Activated CD8-positive, alpha-beta T cell treated with anti-CD3 and anti-CD28 coated beads for 36 hours (primary cell): ENCODE measurements around the gene SRSF7. TPM values are rescaled to one million over a fixed set of nuclear protein-coding genes. Genes with fewer than 3 reads are reported as not detected.

ENCODE experiments used
- ATAC-seq: fragments of 200-7000 bp; cut with Tn5 transposase; one replicate; pipeline ENCODE4 v1.10.0; 2021; ENCODE audit warnings: mild to moderate bottlenecking, moderate library complexity
- CTCF ChIA-PET: fragments of 350-600 bp; sonication (Branson Sonifier 250); formaldehyde crosslinking; loops from one replicate; lab custom pipeline; 2021; ENCODE audit warnings: antibody characterized with exemption; lab: Charles Lee
- POLR2A ChIA-PET: fragments of 350-600 bp; sonication (Branson Sonifier 250); formaldehyde crosslinking; loops from one replicate; lab custom pipeline; 2021; ENCODE audit warnings: antibody characterized with exemption; lab: Charles Lee
- DNase-seq: peaks from one replicate; pipeline ENCODE4 v3.0.0-alpha.2; 2020
- H3K27ac Mint-ChIP-seq: one replicate; pipeline ENCODE4 v1.8.0; 2021; ENCODE audit warnings: mild to moderate bottlenecking, mixed read lengths
- H3K27me3 Mint-ChIP-seq: one replicate; pipeline ENCODE4 v1.8.0; 2021; ENCODE audit warnings: mixed read lengths
- H3K36me3 Mint-ChIP-seq: one replicate; pipeline ENCODE4 v1.8.0; 2021; ENCODE audit warnings: low read depth, mixed read lengths
- H3K4me1 Mint-ChIP-seq: one replicate; pipeline ENCODE4 v1.8.0; 2021; ENCODE audit warnings: low read depth, mixed read lengths
- H3K4me3 Mint-ChIP-seq: one replicate; pipeline ENCODE4 v1.8.0; 2021; ENCODE audit warnings: mild to moderate bottlenecking, moderate library complexity, mixed read lengths
- H3K9me3 Mint-ChIP-seq: one replicate; pipeline ENCODE4 v1.8.0; 2021; ENCODE audit warnings: mixed read lengths
- intact Hi-C: fragments of 100-400 bp; cut with micrococcal nuclease; formaldehyde crosslinking; loops from one replicate; pipeline ENCODE4 v1.10.0; 2022
- total RNA-seq, 2 experiments: library from RNA; stranded (reverse); gene quantifications; one replicate each; pipeline ENCODE4 v1.2.3, GENCODE V29; 2021
- TF ChIP-seq, protein P1 (sequence below): fragments of 200-600 bp; IDR thresholded peaks from one replicate; pipeline ENCODE4 v1.8.0; 2022; ENCODE audit warnings: antibody characterized with exemption, mild to moderate bottlenecking

SRSF7 gene
- total RNA-seq, 2 experiments from 2014 or later: 320 to 333 TPM

DNA sequence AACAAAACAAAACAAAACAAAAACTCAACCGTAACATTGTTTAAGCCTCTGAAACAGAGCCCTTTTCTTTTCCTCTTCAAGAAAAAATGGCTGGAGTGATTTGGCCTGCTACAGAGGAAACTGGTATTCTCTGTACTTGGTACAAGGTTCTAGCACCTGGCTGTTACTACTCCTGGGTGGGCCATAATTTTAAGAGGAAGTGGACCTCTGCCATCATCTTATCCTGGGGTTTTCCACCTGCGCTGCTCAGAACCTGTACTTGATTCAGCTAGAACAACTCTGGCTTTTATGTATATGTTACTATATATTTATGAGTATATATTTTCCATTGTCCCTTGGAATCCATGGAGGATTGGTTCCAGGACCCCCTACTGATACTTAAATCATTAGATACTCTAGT lies 22.5 kb downstream of the SRSF7 start:
- no peak overlapping the region for H3K4me3 Mint-ChIP-seq
- no peak overlapping the region for H3K27ac Mint-ChIP-seq
- ChIA-PET POLR2A (interaction anchor here (1.6 to 1.7 kb wide), 2 partner anchors 12 to 14 kb away, joined by 7 to 8 read pairs; no protein-coding TSS in a partner anchor), CTCF (interaction anchor here (1.4 to 1.9 kb wide), 3 partner anchors 12 to 147 kb away, joined by 3 to 7 read pairs (median 3); no protein-coding TSS in a partner anchor)
- H3K27me3 Mint-ChIP-seq: no peaks in the 10 kb centered on the region
- peaks cover 19% of the 10 kb centered on the region for H3K4me1 Mint-ChIP-seq
- DNase-seq (no peak), ATAC-seq (no peak)
- H3K9me3 Mint-ChIP-seq: no peaks in the 10 kb centered on the region
- H3K36me3 Mint-ChIP-seq: peaks cover 21% of the 10 kb centered on the region
- intact Hi-C loops: no loop called here
- TF ChIP-seq, protein P1, sequence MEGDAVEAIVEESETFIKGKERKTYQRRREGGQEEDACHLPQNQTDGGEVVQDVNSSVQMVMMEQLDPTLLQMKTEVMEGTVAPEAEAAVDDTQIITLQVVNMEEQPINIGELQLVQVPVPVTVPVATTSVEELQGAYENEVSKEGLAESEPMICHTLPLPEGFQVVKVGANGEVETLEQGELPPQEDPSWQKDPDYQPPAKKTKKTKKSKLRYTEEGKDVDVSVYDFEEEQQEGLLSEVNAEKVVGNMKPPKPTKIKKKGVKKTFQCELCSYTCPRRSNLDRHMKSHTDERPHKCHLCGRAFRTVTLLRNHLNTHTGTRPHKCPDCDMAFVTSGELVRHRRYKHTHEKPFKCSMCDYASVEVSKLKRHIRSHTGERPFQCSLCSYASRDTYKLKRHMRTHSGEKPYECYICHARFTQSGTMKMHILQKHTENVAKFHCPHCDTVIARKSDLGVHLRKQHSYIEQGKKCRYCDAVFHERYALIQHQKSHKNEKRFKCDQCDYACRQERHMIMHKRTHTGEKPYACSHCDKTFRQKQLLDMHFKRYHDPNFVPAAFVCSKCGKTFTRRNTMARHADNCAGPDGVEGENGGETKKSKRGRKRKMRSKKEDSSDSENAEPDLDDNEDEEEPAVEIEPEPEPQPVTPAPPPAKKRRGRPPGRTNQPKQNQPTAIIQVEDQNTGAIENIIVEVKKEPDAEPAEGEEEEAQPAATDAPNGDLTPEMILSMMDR: no peak

- ATAC-seq (no peak), DNase-seq (no peak)
- ChIA-PET POLR2A (interaction anchor here (0.8 to 1.1 kb wide), 2 partner anchors 23 to 125 kb away, joined by 3 read pairs; partner anchors contain the start of genes HNRNPLL and SRSF7), CTCF (interaction anchor here (1.0 to 1.4 kb wide), 2 partner anchors 146 to 160 kb away, joined by 3 read pairs; no protein-coding TSS in a partner anchor)
- H3K4me3 Mint-ChIP-seq: no peak overlapping the region
- TF ChIP-seq, protein P1: no peak
- peaks cover 28% of the 10 kb centered on the region for H3K4me1 Mint-ChIP-seq
- H3K27me3 Mint-ChIP-seq: no peaks in the 10 kb centered on the region
- no peak overlapping the region for H3K27ac Mint-ChIP-seq
- intact Hi-C loops: no loop called here
- H3K36me3 Mint-ChIP-seq: peaks cover 15% of the 10 kb centered on the region
- H3K9me3 Mint-ChIP-seq: no peaks in the 10 kb centered on the region
Observed at GRCh38 chr2:38727661-38728060, 23.5 kb downstream of the SRSF7 start.

- TF ChIP-seq, protein P1: no peak
- Mint-ChIP-seq H3K4me1 (peaks cover 57% of the 10 kb centered on the region), H3K4me3 (peak overlapping the region; percentile 54), H3K36me3 (peaks cover 31% of the 10 kb centered on the region), H3K27me3 (no peaks in the 10 kb centered on the region), H3K9me3 (peaks cover 9% of the 10 kb centered on the region), H3K27ac (peak overlapping the region; percentile 84)
- ATAC-seq (peak; percentile 45), DNase-seq (peak; percentile 48)
- CTCF ChIA-PET: interaction anchor here (0.6 to 6.9 kb wide), 20 partner anchors 9 to 158 kb away, joined by 3 to 133 read pairs (median 5); no protein-coding TSS in a partner anchor
- POLR2A ChIA-PET: interaction anchor here (0.7 to 3.6 kb wide), 16 partner anchors 9 to 128 kb away, joined by 3 to 29 read pairs (median 4); partner anchors contain the start of genes GALM and SRSF7
- intact Hi-C loops: loop anchor here (1.0 to 5.0 kb wide), 3 partner anchors 71 to 142 kb away; partner anchors contain the start of gene HNRNPLL
Observed at GRCh38 chr2:38723173-38723572, 28.0 kb downstream of the SRSF7 start.

GRCh38 chr2:38722271-38723061 lies 28.7 kb downstream of the SRSF7 start:
- Mint-ChIP-seq H3K36me3 (peaks cover 31% of the 10 kb centered on the region), H3K27me3 (no peaks in the 10 kb centered on the region), H3K4me3 (peak overlapping the region; percentile 54), H3K27ac (peak overlapping the region; percentile 84), H3K4me1 (peaks cover 57% of the 10 kb centered on the region), H3K9me3 (peaks cover 9% of the 10 kb centered on the region)
- DNase-seq: peak; percentile 86
- intact Hi-C loops: loop anchor here (1.0 to 5.0 kb wide), 4 partner anchors 54 to 141 kb away; partner anchors contain the start of gene HNRNPLL
- ChIA-PET CTCF (interaction anchor here (1.0 to 6.9 kb wide), 20 partner anchors 11 to 158 kb away, joined by 3 to 133 read pairs (median 4); no protein-coding TSS in a partner anchor), POLR2A (interaction anchor here (0.8 to 3.6 kb wide), 12 partner anchors 14 to 127 kb away, joined by 3 to 29 read pairs (median 4); partner anchors contain the start of genes GALM and SRSF7)
- peak; percentile 82 for ATAC-seq
- TF ChIP-seq, protein P1: no peak
